IMR-90 (cell line): ENCODE results near the gene VCPKMT. TPM values are rescaled to one million over a fixed set of nuclear protein-coding genes. Genes with fewer than 3 reads are reported as not detected.

Source experiments
- ATAC-seq: fragments of 200-7000 bp; cut with Tn5 transposase; 2 replicates; pipeline ENCODE4 v1.9.1; 2020; ENCODE audit warnings: low read depth, mild to moderate bottlenecking, moderate library complexity
- BruUV-seq: library from RNA; stranded (reverse); fragments of 400-500 nt; replicated peaks from 2 replicates; lab custom pipeline; 2021; lab: Mats Ljungman, UMichigan
- CTCF ChIA-PET: fragments of 300-600 bp; formaldehyde crosslinking; extraction: SDS; loops from one replicate; lab custom pipeline; 2021; ENCODE audit warnings: antibody characterized with exemption; lab: Yijun Ruan, JAX
- POLR2A ChIA-PET: fragments of 300-600 bp; sonication (Branson Sonifier 250); formaldehyde crosslinking; loops from one replicate; lab custom pipeline; 2022; ENCODE audit warnings: antibody characterized with exemption; ENCODE audit not compliant: unreplicated experiment; lab: Charles Lee
- DNase-seq: peaks from one replicate; pipeline ENCODE4 v3.0.0; 2013
- H2AFZ ChIP-seq: replicated peaks from 2 replicates; pipeline ENCODE3; 2013; ENCODE audit warnings: low read length, mild to moderate bottlenecking; ENCODE audit not compliant: poor library complexity
- H2AK5ac ChIP-seq: 2 replicates; pipeline ENCODE4 v1.6.1; 2013; ENCODE audit warnings: low read depth, low read length, inconsistent platforms
- H2AK9ac ChIP-seq: replicated peaks from 2 replicates; pipeline ENCODE3; 2013; ENCODE audit warnings: mild to moderate bottlenecking, low read depth, low read length, moderate library complexity; ENCODE audit not compliant: poor library complexity
- H2BK120ac ChIP-seq: 2 replicates; pipeline ENCODE4 v1.6.1; 2013; ENCODE audit warnings: low read depth, low read length, inconsistent platforms
- H2BK15ac ChIP-seq: 3 replicates; pipeline ENCODE4 v1.6.1; 2013; ENCODE audit warnings: low read depth, low read length, inconsistent platforms
- H2BK20ac ChIP-seq: 2 replicates; pipeline ENCODE4 v1.6.1; 2013; ENCODE audit warnings: low read depth, mild to moderate bottlenecking, inconsistent platforms, low read length, moderate library complexity
- H2BK5ac ChIP-seq: 2 replicates; pipeline ENCODE4 v1.6.1; 2013; ENCODE audit warnings: mild to moderate bottlenecking, low read depth, low read length, inconsistent platforms; ENCODE audit not compliant: poor library complexity, severe bottlenecking
- H3K14ac ChIP-seq: replicated peaks from 2 replicates; pipeline ENCODE4 v1.6.1; 2013; ENCODE audit warnings: low read depth, low read length, inconsistent platforms
- H3K18ac ChIP-seq: 2 replicates; pipeline ENCODE4 v1.6.1; 2013; ENCODE audit warnings: low read depth, low read length, control low read depth
- H3K23ac ChIP-seq: 2 replicates; pipeline ENCODE4 v1.6.1; 2013; ENCODE audit warnings: low read depth, low read length, inconsistent platforms
- H3K27ac ChIP-seq: 2 replicates; pipeline ENCODE4 v1.5.1; 2013; ENCODE audit warnings: mild to moderate bottlenecking, control low read depth, low read length; ENCODE audit not compliant: insufficient read depth
- H3K27me3 ChIP-seq: 2 replicates; pipeline ENCODE4 v1.6.1; 2013; ENCODE audit warnings: low read length; ENCODE audit not compliant: control insufficient read depth, insufficient read depth
- H3K36me3 ChIP-seq: 2 replicates; pipeline ENCODE4 v1.6.1; 2013; ENCODE audit warnings: low read length, mixed read lengths; ENCODE audit not compliant: control insufficient read depth, insufficient read depth
- H3K4ac ChIP-seq: 2 replicates; pipeline ENCODE4 v1.6.1; 2013; ENCODE audit warnings: low read depth, low read length, inconsistent platforms
- H3K4me1 ChIP-seq: 2 replicates; pipeline ENCODE4 v1.6.1; 2013; ENCODE audit warnings: low read length, mixed read lengths; ENCODE audit not compliant: control insufficient read depth, insufficient read depth
- H3K4me2 ChIP-seq: 2 replicates; pipeline ENCODE4 v1.6.1; 2013; ENCODE audit warnings: low read depth, mild to moderate bottlenecking, control low read depth, low read length, moderate library complexity
- H3K4me3 ChIP-seq: 2 replicates; pipeline ENCODE4 v1.5.1; 2013; ENCODE audit warnings: low read depth, mild to moderate bottlenecking, control low read depth, low read length, moderate library complexity; ENCODE audit not compliant: insufficient read depth
- H3K56ac ChIP-seq: 2 replicates; pipeline ENCODE4 v1.6.1; 2013; ENCODE audit warnings: low read length, inconsistent platforms; ENCODE audit not compliant: insufficient read depth; ENCODE audit errors: extremely low read depth
- H3K79me1 ChIP-seq, 2 experiments: 2 replicates each; pipeline ENCODE4 v1.6.1; 2013; ENCODE audit warnings: low read length in 2 of 2, inconsistent platforms in 1 of 2, low read depth in 1 of 2
- H3K9ac ChIP-seq: 2 replicates; pipeline ENCODE4 v1.6.1; 2013; ENCODE audit warnings: low read depth, low read length, control low read depth
- H3K9me1 ChIP-seq: 2 replicates; pipeline ENCODE4 v1.6.1; 2013; ENCODE audit warnings: low read length, inconsistent platforms; ENCODE audit not compliant: insufficient read depth
- H3K9me3 ChIP-seq: 2 replicates; pipeline ENCODE4 v1.6.1; 2013; ENCODE audit warnings: low read length; ENCODE audit not compliant: control insufficient read depth, insufficient read depth
- H4K20me1 ChIP-seq: 2 replicates; pipeline ENCODE4 v1.6.1; 2013; ENCODE audit warnings: low read length, inconsistent platforms; ENCODE audit not compliant: insufficient read depth
- H4K5ac ChIP-seq: 2 replicates; pipeline ENCODE4 v1.6.1; 2013; ENCODE audit warnings: mild to moderate bottlenecking, low read depth, low read length, control low read depth
- H4K8ac ChIP-seq, 2 experiments: 2 replicates each; pipeline ENCODE4 v1.6.1; 2013; ENCODE audit warnings: low read depth in 2 of 2, low read length in 2 of 2, control low read depth in 1 of 2, inconsistent platforms in 1 of 2
- H4K91ac ChIP-seq: 2 replicates; pipeline ENCODE4 v1.6.1; 2013; ENCODE audit warnings: low read depth, low read length, inconsistent platforms; ENCODE audit not compliant: insufficient read depth
- BHLHE40 ChIP-seq: fragments of 150-350 bp; IDR thresholded peaks from 2 replicates; pipeline ENCODE4 v1.6.1; 2016; ENCODE audit warnings: mild to moderate bottlenecking, low read depth, low read length
- CEBPB ChIP-seq: IDR thresholded peaks from 2 replicates; pipeline ENCODE4 v1.6.1; 2012; ENCODE audit warnings: low read depth, low read length, improper control_type of control experiment
- CHD1 ChIP-seq: IDR thresholded peaks from 2 replicates; pipeline ENCODE4 v1.6.1; 2012; ENCODE audit warnings: low read depth, low read length, improper control_type of control experiment
- MAFK ChIP-seq: IDR thresholded peaks from 2 replicates; pipeline ENCODE4 v1.6.1; 2012; ENCODE audit warnings: low read depth, low read length, improper control_type of control experiment
- MAZ ChIP-seq: IDR thresholded peaks from 2 replicates; pipeline ENCODE4 v1.6.1; 2012; ENCODE audit warnings: low read depth, mild to moderate bottlenecking, low read length, improper control_type of control experiment, moderate library complexity, borderline replicate concordance
- MXI1 ChIP-seq: IDR thresholded peaks from 2 replicates; pipeline ENCODE4 v1.6.1; 2012; ENCODE audit warnings: low read depth, mild to moderate bottlenecking, low read length, moderate library complexity, borderline replicate concordance
- NFE2L2 ChIP-seq: fragments of 150-350 bp; IDR thresholded peaks from 2 replicates; pipeline ENCODE4 v1.6.1; 2016; ENCODE audit warnings: low read depth, mild to moderate bottlenecking, low read length
- RCOR1 ChIP-seq: IDR thresholded peaks from 2 replicates; pipeline ENCODE4 v1.6.1; 2012; ENCODE audit warnings: mild to moderate bottlenecking, low read length, improper control_type of control experiment; ENCODE audit not compliant: insufficient replicate concordance
- WGBS, 2 experiments: methylation state at CpG; one replicate each; pipeline versions ENCODE4 v1.1.5 to v1.1.7; 2013; ENCODE audit warnings: missing lambda C conversion rate in 2 of 2; ENCODE audit not compliant: insufficient read length in 1 of 2; ENCODE audit errors: extremely low coverage in 2 of 2; 5-methylcytosine and 5-hydroxymethylcytosine counted together
- dilution Hi-C: fragments of 300-500 bp; cut with HindIII; formaldehyde crosslinking; loops from one replicate; pipeline ENCODE4 v1.14.3; 2018; ENCODE audit warnings: low sequenced_read_pairs; ENCODE audit not compliant: unreplicated experiment
- in situ Hi-C: fragments of 300-500 bp; cut with MboI; formaldehyde crosslinking; loops from 3 replicates; pipeline ENCODE4 v1.14.3; 2019; ENCODE audit warnings: low sequenced_read_pairs, inconsistent platforms, mixed read lengths
- intact Hi-C: fragments of 100-400 bp; cut with micrococcal nuclease; formaldehyde crosslinking; loops from 2 replicates; pipeline ENCODE4 v1.10.0; 2022
- polyA plus RNA-seq, 3 experiments: library from polyadenylated mRNA; depleted of rRNA; stranded (reverse); fragments of >200 nt; gene quantifications; 2 replicates each; pipeline ENCODE4 v1.2.3, GENCODE V29; 2012; ENCODE audit warnings: low replicate concordance in 1 of 3
- total RNA-seq: library from RNA; depleted of rRNA; stranded (reverse); fragments of >200 nt; gene quantifications from 2 replicates; pipeline ENCODE4 v1.2.3, GENCODE V29; 2012
- TF ChIP-seq, protein P1 (sequence below): fragments of 150-350 bp; IDR thresholded peaks from 2 replicates; pipeline ENCODE4 v1.6.1; 2017; ENCODE audit warnings: mild to moderate bottlenecking, antibody characterized with exemption, low read length, low read depth

VCPKMT gene
- total and polyA plus RNA-seq, 2 of the 4 experiments (the other 2 are of a cell fraction), result 2.5 to 4.7 TPM

DNA sequence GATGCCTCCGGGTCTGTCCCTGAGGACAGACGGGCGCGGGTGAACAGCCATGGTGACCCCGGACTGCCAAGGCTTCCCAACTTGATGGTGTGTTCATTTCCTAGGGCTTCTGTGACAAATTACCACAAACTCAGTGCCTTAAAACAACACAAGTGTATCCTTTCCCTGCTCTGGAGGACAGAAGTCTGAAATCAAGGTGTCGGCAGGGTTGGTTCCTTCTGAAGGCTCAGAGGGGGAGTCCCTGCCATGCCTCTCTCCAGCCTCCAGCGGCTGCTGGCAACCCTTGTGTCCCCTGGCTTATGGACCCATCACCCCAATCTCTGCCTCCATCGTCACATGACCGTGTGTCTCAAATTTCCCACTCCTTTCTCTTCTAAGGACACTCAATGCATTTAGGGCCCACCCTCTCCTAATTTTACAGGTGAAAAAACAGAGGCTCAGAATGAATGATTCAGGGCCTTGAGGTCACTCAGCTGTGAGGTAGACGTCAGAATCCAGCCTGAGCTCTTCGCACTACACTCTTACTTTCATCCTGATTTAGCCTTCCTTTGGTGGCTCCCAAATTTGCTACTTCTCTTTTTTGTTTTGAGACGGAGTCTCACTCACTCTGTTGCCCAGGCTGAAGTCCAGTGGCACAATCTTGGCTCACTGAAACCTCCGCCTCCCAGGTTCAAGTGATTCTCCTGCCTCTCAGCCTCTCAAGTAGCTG, 45.4 kb downstream of the VCPKMT start:
- Histone ChIP-seq H3K4ac (no peak overlapping the region), H3K9ac (no peak overlapping the region), H3K9me1 (peaks cover 6% of the 10 kb centered on the region; the same call in 1 of the 2 replicates), H2AK9ac (no peak overlapping the region), H3K14ac (no peak overlapping the region), H2BK20ac (no peak overlapping the region), H3K27me3 (no peaks in the 10 kb centered on the region), H3K23ac (no peak overlapping the region), H3K18ac (no peak overlapping the region), H3K79me1 (no peaks in the 10 kb centered on the region), H2AK5ac (no peak overlapping the region), H3K36me3 (no peaks in the 10 kb centered on the region), H3K4me3 (no peak overlapping the region), H2BK120ac (no peak overlapping the region), H2BK15ac (no peak overlapping the region), H4K91ac (no peak overlapping the region), H3K9me3 (no peaks in the 10 kb centered on the region), H2BK5ac (no peak overlapping the region), H2AFZ (no peak overlapping the region), H3K56ac (no peak overlapping the region; the same call in 1 of the 2 replicates), H3K27ac (no peak overlapping the region), H4K5ac (no peak overlapping the region), H4K8ac (no peak overlapping the region), H3K4me1 (peaks cover 4% of the 10 kb centered on the region; the same call in 1 of the 2 replicates), H3K4me2 (no peak overlapping the region), H4K20me1 (no peaks in the 10 kb centered on the region)
- DNase-seq (no peak), ATAC-seq (no peak)
- ChIA-PET CTCF (no interaction called here), POLR2A (no interaction called here)
- intact Hi-C loops, result no loop called here
- dilution Hi-C loops, result no loop called here
- TF ChIP-seq MAFK (no peak), CEBPB (no peak), MXI1 (no peak), NFE2L2 (no peak), RCOR1 (no peak), MAZ (no peak), CHD1 (no peak), BHLHE40 (no peak)
- TF ChIP-seq, protein P1, sequence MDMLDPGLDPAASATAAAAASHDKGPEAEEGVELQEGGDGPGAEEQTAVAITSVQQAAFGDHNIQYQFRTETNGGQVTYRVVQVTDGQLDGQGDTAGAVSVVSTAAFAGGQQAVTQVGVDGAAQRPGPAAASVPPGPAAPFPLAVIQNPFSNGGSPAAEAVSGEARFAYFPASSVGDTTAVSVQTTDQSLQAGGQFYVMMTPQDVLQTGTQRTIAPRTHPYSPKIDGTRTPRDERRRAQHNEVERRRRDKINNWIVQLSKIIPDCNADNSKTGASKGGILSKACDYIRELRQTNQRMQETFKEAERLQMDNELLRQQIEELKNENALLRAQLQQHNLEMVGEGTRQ, result no peak
- no TSS peak for BruUV-seq
- in situ Hi-C loops, result no loop called here
- 70% methylated on average over 7 of the region's 13 CpGs; no CpG with 5 or more reads in 1 of the 2 experiments for WGBS, 2 experiments
